ENCODE results near the gene DHRS9. TPM values are rescaled to one million over a fixed set of nuclear protein-coding genes. Genes with fewer than 3 reads are reported as not detected.

DHRS9 gene
- total and polyA plus RNA-seq, 2 experiments from 2014 or later = not detected

GRCh38 chr2:169112841-169113240 is 43.5 kb downstream of the DHRS9 start (continued):
- TF ChIP-seq CTCF (conservative IDR thresholded peaks at IDR 0.05; ENCODE audit: low read depth in 2 of 2) (no peak), ETS1 (IDR thresholded peaks at IDR 0.05) (no peak), STAT1 (IDR thresholded peaks at IDR 0.05; ENCODE audit: unreplicated experiment) (no peak), ZNF462 (CRISPR knock-in tag; IDR thresholded peaks at IDR 0.05) (no peak)

GRCh38 chr2:169114056-169114455 is 44.7 kb downstream of the DHRS9 start:
- ATAC-seq (no peak), DNase-seq (ENCODE audit: low spot score) (no peak)
- Mint-ChIP-seq H3K4me1 (peaks cover 15% of the 10 kb centered on the region; the same call in 2 of the 3 replicates), H3K9me3 (no peaks in the 10 kb centered on the region), H3K27ac (no peak overlapping the region), H3K27me3 (ENCODE audit: insufficient read depth, low read depth, poor library complexity) (peaks cover 5% of the 10 kb centered on the region), H3K36me3 (ENCODE audit: low read depth) (no peaks in the 10 kb centered on the region), H3K4me3 (no peak overlapping the region)
- no peaks in the 10 kb centered on the region for H3K79me2 ChIP-seq (replicated peaks; ENCODE audit: insufficient read depth)
- H4K20me1 ChIP-seq (replicated peaks; ENCODE audit: insufficient read depth) = no peaks in the 10 kb centered on the region
- no peak overlapping the region for H3K4me3 ChIP-seq
- no peaks in the 10 kb centered on the region for H3K36me3 ChIP-seq (ENCODE audit: insufficient read depth)
- H3K9me2 ChIP-seq (ENCODE audit: insufficient read depth) = 0 out of 2 replicates have a peak, but pooled peaks cover 7% of the 10 kb centered on the region
- no peak overlapping the region for H3K4me2 ChIP-seq
- no peaks in the 10 kb centered on the region for H3K27me3 ChIP-seq (ENCODE audit: insufficient read depth)
- no peak overlapping the region for H3K27ac ChIP-seq (ENCODE audit: low read depth)
- no peaks in the 10 kb centered on the region for H3F3A ChIP-seq (replicated peaks; ENCODE audit: low read depth)
- H2AFZ ChIP-seq = no peak overlapping the region
- peaks cover 16% of the 10 kb centered on the region; the same call in 1 of the 2 replicates for H3K4me1 ChIP-seq (ENCODE audit: insufficient read depth)
- TF ChIP-seq EZH2 (IDR thresholded peaks at IDR 0.05; ENCODE audit: low read depth, unreplicated experiment) (no peak), ZNF462 (CRISPR knock-in tag; IDR thresholded peaks at IDR 0.05) (no peak), CREB1 (CRISPR knock-in tag; IDR thresholded peaks at IDR 0.05; ENCODE audit: low read depth) (no peak)
